HG03103 (cell line): ENCODE data around the gene HRC.
"Not testable (repeated sequence)": the region's sequence is repeated elsewhere in the genome, so short reads cannot be mapped to it uniquely, and the experiment has no call there.

Experiments
- ATAC-seq: cut with Tn5 transposase; IDR thresholded peaks from one replicate; pipeline ENCODE4 v1.9.1; 2021; ENCODE audit warnings: low read depth; ENCODE audit not compliant: unreplicated experiment

Gene HRC

GRCh38 chr19:49165111-49165750 is 10.0 kb upstream of the HRC start:
- ATAC-seq = no peak

- ATAC-seq = no peak
Observed at GRCh38 chr19:49161987-49162386, 6.8 kb upstream of the HRC start.

- ATAC-seq = no peak
Observed at GRCh38 chr19:49160450-49161189, 5.4 kb upstream of the HRC start.

GRCh38 chr19:49157445-49158224 is 2.4 kb upstream of the HRC start, which contains the start of gene TRPM4:
TSS of gene TRPM4 (plus strand) at chr19:49157792. CDS start at chr19:49157867, 75 bp downstream.
- no peak for ATAC-seq

- no peak for ATAC-seq
Observed at GRCh38 chr19:49155820-49156346, 687 bp upstream of the HRC start.

- no peak for ATAC-seq
Observed at GRCh38 chr19:49154279-49154678, 917 bp downstream of the HRC start.

GRCh38 chr19:49153167-49153809 is 1.9 kb downstream of the HRC start:
- ATAC-seq = no peak

- ATAC-seq = no peak
Observed at GRCh38 chr19:49152119-49152550, 3.1 kb downstream of the HRC start.

GRCh38 chr19:49151267-49152118 is 3.7 kb downstream of the HRC start:
- no peak for ATAC-seq

- no peak for ATAC-seq
Observed at GRCh38 chr19:49150944-49151243, 4.3 kb downstream of the HRC start.

- no peak for ATAC-seq
Observed at GRCh38 chr19:49150106-49150943, 4.9 kb downstream of the HRC start.

GRCh38 chr19:49149652-49150105 is 5.5 kb downstream of the HRC start:
- no peak for ATAC-seq

- no peak for ATAC-seq
Observed at GRCh38 chr19:49148784-49149651, 6.2 kb downstream of the HRC start.

- ATAC-seq = no peak
Observed at GRCh38 chr19:49148044-49148682, 7.0 kb downstream of the HRC start.

GRCh38 chr19:49146408-49146770 is 8.8 kb downstream of the HRC start:
- not testable (repeated sequence) for ATAC-seq

GRCh38 chr19:49145573-49146407 is 9.4 kb downstream of the HRC start:
- no peak for ATAC-seq

GRCh38 chr19:49142866-49143335 is 12.3 kb downstream of the HRC start:
- no peak for ATAC-seq
